Endothelial cell (in vitro differentiated cells): ENCODE results near the gene SLC35B2. TPM values are rescaled to one million over a fixed set of nuclear protein-coding genes. Genes with fewer than 3 reads are reported as not detected.

ENCODE experiments used
- DNase-seq: peaks from one replicate; pipeline ENCODE4 v3.0.0; 2021; ENCODE audit warnings: low spot score
- H3K27ac Mint-ChIP-seq: one replicate; pipeline ENCODE4 v1.8.0; 2021; ENCODE audit warnings: mixed read lengths, inconsistent platforms; ENCODE audit not compliant: unreplicated experiment
- H3K27me3 Mint-ChIP-seq: one replicate; pipeline ENCODE4 v1.8.0; 2021; ENCODE audit warnings: mild to moderate bottlenecking, moderate library complexity, mixed read lengths, inconsistent platforms; ENCODE audit not compliant: unreplicated experiment
- H3K36me3 Mint-ChIP-seq: one replicate; pipeline ENCODE4 v1.8.0; 2021; ENCODE audit warnings: mild to moderate bottlenecking, low read depth, mixed read lengths, inconsistent platforms; ENCODE audit not compliant: unreplicated experiment
- H3K4me1 Mint-ChIP-seq: one replicate; pipeline ENCODE4 v1.8.0; 2021; ENCODE audit warnings: mild to moderate bottlenecking, mixed read lengths, inconsistent platforms; ENCODE audit not compliant: unreplicated experiment
- H3K4me3 Mint-ChIP-seq: one replicate; pipeline ENCODE4 v1.8.0; 2021; ENCODE audit warnings: mild to moderate bottlenecking, mixed read lengths, inconsistent platforms; ENCODE audit not compliant: unreplicated experiment
- H3K9me3 Mint-ChIP-seq: one replicate; pipeline ENCODE4 v1.8.0; 2021; ENCODE audit warnings: mixed read lengths, inconsistent platforms; ENCODE audit not compliant: unreplicated experiment
- total RNA-seq: library from RNA; stranded (reverse); fragmentation: NEBNext Ultra II Directional; extraction: Animal tissue kit (Norgen Biotek cat#: 25700); gene quantifications from one replicate; pipeline ENCODE4 v1.2.1, GENCODE V29; 2021; ENCODE audit not compliant: unreplicated experiment
- TF ChIP-seq, protein P1 (sequence below): fragments of 200-600 bp; sonication (generic); IDR thresholded peaks from one replicate; pipeline ENCODE4 v1.5.0; 2021; ENCODE audit warnings: antibody characterized with exemption; ENCODE audit not compliant: unreplicated experiment

Gene SLC35B2
- total RNA-seq, 1 donor from 2014 or later, result 31.8 TPM

DNA sequence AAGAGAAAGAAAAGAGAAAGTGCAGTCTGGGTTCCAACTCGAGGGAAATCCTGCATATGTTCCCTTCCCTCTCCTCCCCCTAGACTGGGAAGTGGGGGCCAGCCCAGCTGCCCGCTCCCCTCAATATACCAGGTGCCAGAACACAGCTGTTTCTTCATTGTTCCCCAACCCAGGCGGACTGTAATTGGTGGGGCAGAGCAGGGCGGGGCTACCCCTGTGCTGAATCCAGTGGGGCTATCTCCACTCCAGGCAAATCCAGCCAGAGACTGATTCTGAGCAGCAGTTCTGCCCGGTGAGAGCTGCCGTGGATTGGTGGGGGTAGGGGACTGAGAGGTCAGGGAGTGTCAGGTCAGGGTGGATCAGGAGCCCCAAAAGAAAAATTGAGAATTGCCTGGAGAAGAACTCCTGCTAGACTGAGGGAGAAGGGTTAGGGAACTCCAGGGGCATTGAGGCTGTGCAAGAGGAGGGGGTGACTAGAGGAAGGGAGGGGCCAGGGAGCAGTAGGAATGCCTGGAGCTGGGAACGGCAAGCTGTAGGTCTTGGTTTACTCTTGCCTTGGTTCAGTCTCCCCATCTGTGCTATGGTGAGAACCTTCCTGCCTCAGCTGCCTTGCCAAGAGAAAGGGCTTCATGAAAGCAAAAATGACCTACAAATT, 40.5 kb downstream of the SLC35B2 start, which contains the start of gene MYMX:
TSS of gene MYMX (plus strand) at position 250 of the 655 bp plus-strand sequence. CDS start 546 bp downstream, outside the sequence.
- no peaks in the 10 kb centered on the region for H3K36me3 Mint-ChIP-seq
- H3K27me3 Mint-ChIP-seq, result peaks cover 4% of the 10 kb centered on the region
- no peak for DNase-seq
- no peak within 1 kb of the TSS for H3K27ac Mint-ChIP-seq
- TF ChIP-seq, protein P1, sequence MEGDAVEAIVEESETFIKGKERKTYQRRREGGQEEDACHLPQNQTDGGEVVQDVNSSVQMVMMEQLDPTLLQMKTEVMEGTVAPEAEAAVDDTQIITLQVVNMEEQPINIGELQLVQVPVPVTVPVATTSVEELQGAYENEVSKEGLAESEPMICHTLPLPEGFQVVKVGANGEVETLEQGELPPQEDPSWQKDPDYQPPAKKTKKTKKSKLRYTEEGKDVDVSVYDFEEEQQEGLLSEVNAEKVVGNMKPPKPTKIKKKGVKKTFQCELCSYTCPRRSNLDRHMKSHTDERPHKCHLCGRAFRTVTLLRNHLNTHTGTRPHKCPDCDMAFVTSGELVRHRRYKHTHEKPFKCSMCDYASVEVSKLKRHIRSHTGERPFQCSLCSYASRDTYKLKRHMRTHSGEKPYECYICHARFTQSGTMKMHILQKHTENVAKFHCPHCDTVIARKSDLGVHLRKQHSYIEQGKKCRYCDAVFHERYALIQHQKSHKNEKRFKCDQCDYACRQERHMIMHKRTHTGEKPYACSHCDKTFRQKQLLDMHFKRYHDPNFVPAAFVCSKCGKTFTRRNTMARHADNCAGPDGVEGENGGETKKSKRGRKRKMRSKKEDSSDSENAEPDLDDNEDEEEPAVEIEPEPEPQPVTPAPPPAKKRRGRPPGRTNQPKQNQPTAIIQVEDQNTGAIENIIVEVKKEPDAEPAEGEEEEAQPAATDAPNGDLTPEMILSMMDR, result no peak
- H3K4me3 Mint-ChIP-seq, result no peak within 1 kb of the TSS
- H3K4me1 Mint-ChIP-seq, result peaks cover 33% of the 10 kb centered on the region
- no peaks in the 10 kb centered on the region for H3K9me3 Mint-ChIP-seq

DNA sequence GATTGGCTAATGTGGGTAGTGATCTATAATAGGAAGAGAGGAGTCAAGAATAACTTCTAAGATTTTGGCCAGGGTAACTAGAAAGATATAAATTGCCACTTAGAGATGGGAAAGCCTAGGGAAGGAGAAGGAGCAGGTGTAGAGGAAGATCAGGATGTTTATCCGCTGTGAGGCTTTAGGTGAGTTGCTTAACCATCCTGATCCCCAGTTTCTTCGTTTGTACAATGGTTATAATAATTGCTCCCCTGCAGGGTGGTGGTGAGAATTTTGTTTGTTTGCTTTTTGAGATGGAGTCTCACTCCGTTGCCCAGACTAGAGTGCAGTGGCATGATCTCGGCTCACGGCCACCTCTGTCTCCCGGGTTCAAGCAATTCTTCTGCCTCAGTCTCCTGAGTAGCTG, 43.0 kb downstream of the SLC35B2 start:
- TF ChIP-seq, protein P1, result no peak
- peaks cover 1% of the 10 kb centered on the region for H3K27me3 Mint-ChIP-seq
- no peak for DNase-seq
- no peaks in the 10 kb centered on the region for H3K9me3 Mint-ChIP-seq
- no peak overlapping the region for H3K27ac Mint-ChIP-seq
- no peak overlapping the region for H3K4me3 Mint-ChIP-seq
- no peaks in the 10 kb centered on the region for H3K36me3 Mint-ChIP-seq
- H3K4me1 Mint-ChIP-seq, result peaks cover 23% of the 10 kb centered on the region

DNA sequence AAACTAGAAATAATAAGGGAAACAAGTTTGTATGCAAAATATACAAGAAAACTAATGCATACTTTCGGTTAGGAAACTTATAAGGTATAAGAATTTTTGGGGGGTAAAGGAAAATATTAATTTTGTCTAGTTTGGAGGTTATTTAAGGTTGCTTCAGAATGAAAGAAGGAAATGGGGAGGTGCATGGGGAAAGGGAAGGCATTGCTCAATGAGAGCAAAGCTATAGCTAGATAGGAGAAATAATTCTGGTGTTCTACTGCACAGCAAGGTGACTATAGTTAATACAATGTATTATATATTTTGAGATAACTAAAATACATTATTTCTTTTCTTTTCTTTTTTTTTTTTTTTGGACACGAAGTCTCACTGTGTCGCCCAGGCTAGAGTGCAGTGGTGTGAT, 46.0 kb downstream of the SLC35B2 start:
- H3K4me1 Mint-ChIP-seq, result peaks cover 21% of the 10 kb centered on the region
- H3K9me3 Mint-ChIP-seq, result no peaks in the 10 kb centered on the region
- H3K27ac Mint-ChIP-seq, result no peak overlapping the region
- peaks cover 2% of the 10 kb centered on the region for H3K27me3 Mint-ChIP-seq
- no peak for DNase-seq
- TF ChIP-seq, protein P1, result no peak
- no peaks in the 10 kb centered on the region for H3K36me3 Mint-ChIP-seq
- no peak overlapping the region for H3K4me3 Mint-ChIP-seq

DNA sequence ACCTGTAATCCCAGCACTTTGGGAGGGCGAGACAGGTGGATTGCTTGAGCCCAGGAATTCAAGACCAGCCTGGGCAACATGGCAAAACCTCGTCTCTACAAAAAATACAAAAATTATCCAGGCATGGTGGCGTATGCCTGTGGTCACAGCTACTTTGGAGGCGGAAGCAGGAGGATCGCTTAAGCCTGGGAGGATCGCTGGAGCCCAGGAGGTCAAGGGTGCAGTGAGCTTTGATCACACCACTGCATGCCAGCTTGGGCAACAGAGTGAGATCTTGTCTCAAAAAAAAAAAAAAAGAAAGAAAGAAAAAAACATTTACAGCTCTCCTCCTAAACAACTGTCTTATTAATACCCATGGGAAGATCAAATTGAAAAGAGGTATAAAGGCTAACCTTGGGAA, 49.4 kb downstream of the SLC35B2 start:
- Mint-ChIP-seq H3K4me1 (peaks cover 38% of the 10 kb centered on the region), H3K9me3 (no peaks in the 10 kb centered on the region), H3K4me3 (peak overlapping the region; percentile 9), H3K27ac (peak overlapping the region; percentile 91), H3K36me3 (no peaks in the 10 kb centered on the region), H3K27me3 (peaks cover 2% of the 10 kb centered on the region)
- DNase-seq, result no peak
- TF ChIP-seq, protein P1, result no peak

Other genes with a start within 250 kb of the SLC35B2 start
- 30.3 TPM for gene MRPL14, start 130.1 kb downstream of the SLC35B2 start, total RNA-seq
- 33.4 TPM for gene TMEM63B, start 130.0 kb downstream of the SLC35B2 start, total RNA-seq
- 2.3 TPM for gene CAPN11, start 98.7 kb downstream of the SLC35B2 start, total RNA-seq
- gene MYMX, start 40.6 kb downstream of the SLC35B2 start, total RNA-seq, result 11.2 TPM
- 142 TPM for gene SLC29A1, start 33.9 kb downstream of the SLC35B2 start, total RNA-seq
- gene HSP90AB1, start 10.4 kb downstream of the SLC35B2 start, total RNA-seq, result 962 TPM
- 16.7 TPM for gene NFKBIE, start 8.0 kb upstream of the SLC35B2 start, total RNA-seq
- gene TMEM151B, start 12.9 kb upstream of the SLC35B2 start, total RNA-seq, result 0.28 TPM
- gene AARS2, start 55.8 kb upstream of the SLC35B2 start, total RNA-seq, result 16.0 TPM
- gene SPATS1, start 85.1 kb upstream of the SLC35B2 start, total RNA-seq, result not detected
- 17.3 TPM for gene CDC5L, start 130.2 kb upstream of the SLC35B2 start, total RNA-seq